ENCODE results near the gene CH25H.

Gene CH25H

DNA sequence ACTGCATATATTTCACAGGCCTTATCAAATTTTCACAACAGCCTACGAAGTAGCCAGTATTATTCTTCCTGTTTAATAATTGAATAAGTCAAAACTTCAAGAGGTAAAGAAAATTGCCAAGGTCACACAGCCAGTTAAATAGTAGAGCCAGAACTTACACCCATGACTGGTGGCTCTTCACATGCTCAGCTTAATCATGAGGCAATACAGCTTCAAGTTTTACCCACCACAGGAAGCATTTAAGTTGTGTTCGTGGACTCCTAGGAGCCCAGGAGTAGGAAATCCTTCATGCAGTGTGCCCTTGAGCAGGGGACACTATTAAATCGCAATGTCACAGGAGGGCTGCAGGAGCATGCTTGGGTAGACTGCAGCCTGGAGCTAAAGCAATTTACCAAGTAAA lies 33.4 kb upstream of the CH25H start:
- Mint-ChIP-seq H3K4me1 (peaks cover 6% of the 10 kb centered on the region), H3K9me3 (no peaks in the 10 kb centered on the region), H3K4me3 (no peak overlapping the region), H3K27me3 (no peaks in the 10 kb centered on the region), H3K27ac (no peak overlapping the region)
- DNase-seq (no peak), ATAC-seq (no peak)

- Mint-ChIP-seq H3K27ac (no peak overlapping the region), H3K4me3 (no peak overlapping the region), H3K9me3 (no peaks in the 10 kb centered on the region), H3K27me3 (no peaks in the 10 kb centered on the region), H3K4me1 (peaks cover 6% of the 10 kb centered on the region)
- peak; percentile 54 for ATAC-seq
- no peak for DNase-seq
These were observed 32.0 kb upstream of the CH25H start for GRCh38 chr10:89238956-89239644.

DNA sequence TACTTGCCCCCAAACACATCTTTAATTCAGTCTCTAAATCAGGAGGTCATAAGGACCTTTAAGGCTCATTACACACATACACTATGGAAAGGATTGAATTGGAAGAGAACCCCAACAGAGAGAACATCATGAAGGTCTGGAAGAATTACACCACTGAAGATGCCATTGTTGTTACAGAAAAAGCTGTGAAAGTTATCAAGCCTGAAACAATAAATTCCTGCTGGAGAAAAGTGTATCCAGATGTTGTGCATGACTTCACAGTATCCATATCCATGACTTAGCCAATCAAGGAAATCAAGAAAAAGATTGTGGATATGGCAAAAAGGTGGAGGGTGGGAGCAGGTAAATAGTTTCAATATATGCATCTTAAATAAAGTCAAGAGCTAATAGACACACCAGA lies 30.7 kb upstream of the CH25H start:
- Mint-ChIP-seq H3K27ac (no peak overlapping the region), H3K4me3 (no peak overlapping the region), H3K4me1 (peaks cover 3% of the 10 kb centered on the region), H3K27me3 (no peaks in the 10 kb centered on the region), H3K9me3 (no peaks in the 10 kb centered on the region)
- DNase-seq = no peak
- no peak for ATAC-seq

DNA sequence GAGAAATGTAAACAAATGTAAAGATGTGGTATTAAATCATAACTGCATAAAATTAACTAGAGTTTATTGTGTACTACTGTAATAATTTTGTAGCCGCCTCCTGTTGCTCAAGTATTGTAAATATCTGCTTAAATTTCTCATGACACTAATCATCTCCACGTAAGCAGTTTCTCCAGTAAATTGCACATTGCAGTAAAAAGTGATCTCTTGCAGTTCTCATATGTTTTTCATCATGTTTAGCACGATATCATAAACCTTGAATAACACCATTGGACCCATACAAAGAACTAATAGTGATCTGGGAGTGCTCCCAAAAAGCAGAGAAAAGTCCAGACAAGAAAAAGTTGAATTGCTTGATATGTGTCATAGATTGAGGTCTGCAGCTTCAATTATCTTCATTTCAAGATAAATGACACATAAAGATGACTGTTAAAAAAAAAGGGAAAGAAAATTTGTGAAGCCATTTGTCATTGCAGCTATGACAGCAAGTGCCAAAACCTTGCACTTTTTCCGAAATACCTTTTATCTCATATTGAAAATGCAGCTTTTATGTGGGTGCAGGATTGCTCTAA lies 29.2 kb upstream of the CH25H start:
- no peak for ATAC-seq
- Mint-ChIP-seq H3K9me3 (no peaks in the 10 kb centered on the region), H3K4me3 (no peak overlapping the region), H3K27ac (no peak overlapping the region), H3K27me3 (no peaks in the 10 kb centered on the region), H3K4me1 (no peaks in the 10 kb centered on the region)
- DNase-seq = no peak

- no peaks in the 10 kb centered on the region for H3K9me3 Mint-ChIP-seq
- DNase-seq (no peak), ATAC-seq (no peak)
- H3K27ac Mint-ChIP-seq = no peak overlapping the region
- H3K27me3 Mint-ChIP-seq = no peaks in the 10 kb centered on the region
- no peak overlapping the region for H3K4me3 Mint-ChIP-seq
- H3K4me1 Mint-ChIP-seq = no peaks in the 10 kb centered on the region
These were observed 28.1 kb upstream of the CH25H start for GRCh38 chr10:89235073-89235798.

DNA sequence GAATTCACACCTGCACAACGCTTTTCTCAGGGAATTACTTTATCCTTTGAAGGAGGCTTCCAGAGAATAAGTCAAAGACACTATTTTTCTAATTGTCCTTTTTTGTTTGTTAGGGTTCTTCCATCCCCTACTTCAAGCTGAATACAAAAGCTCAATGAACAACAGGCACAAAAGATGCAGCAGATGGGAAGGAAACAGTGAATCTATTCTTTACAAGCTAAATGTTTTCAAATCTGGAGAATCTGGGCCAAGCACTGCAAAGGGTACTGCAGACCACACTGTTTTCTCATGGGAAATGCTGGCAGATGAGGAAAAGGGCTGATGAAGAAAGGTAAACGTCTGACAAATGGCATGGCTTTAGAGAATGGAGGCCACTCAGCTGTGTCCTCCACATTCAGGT lies 25.9 kb upstream of the CH25H start:
- Mint-ChIP-seq H3K27ac (no peak overlapping the region), H3K4me1 (no peaks in the 10 kb centered on the region), H3K4me3 (no peak overlapping the region), H3K9me3 (no peaks in the 10 kb centered on the region), H3K27me3 (no peaks in the 10 kb centered on the region)
- DNase-seq = no peak
- ATAC-seq = no peak

- no peak for DNase-seq
- H3K27ac Mint-ChIP-seq = peak overlapping the region in 1 of 2 donors; percentile 6
- H3K4me1 Mint-ChIP-seq = peaks cover 14% of the 10 kb centered on the region
- no peak for ATAC-seq
- H3K27me3 Mint-ChIP-seq = no peaks in the 10 kb centered on the region
- H3K4me3 Mint-ChIP-seq = no peak overlapping the region
- H3K9me3 Mint-ChIP-seq = peaks cover 0 to 8% of the 10 kb centered on the region in 2 donors
These were observed 21.8 kb upstream of the CH25H start for GRCh38 chr10:89228962-89229361.

- no peak overlapping the region for H3K27ac Mint-ChIP-seq
- no peak overlapping the region for H3K4me3 Mint-ChIP-seq
- no peaks in the 10 kb centered on the region for H3K27me3 Mint-ChIP-seq
- ATAC-seq (no peak), DNase-seq (no peak)
- H3K9me3 Mint-ChIP-seq = peaks cover 0 to 8% of the 10 kb centered on the region in 2 donors
- H3K4me1 Mint-ChIP-seq = peaks cover 14% of the 10 kb centered on the region
These were observed 21.0 kb upstream of the CH25H start for GRCh38 chr10:89228146-89228545.

DNA sequence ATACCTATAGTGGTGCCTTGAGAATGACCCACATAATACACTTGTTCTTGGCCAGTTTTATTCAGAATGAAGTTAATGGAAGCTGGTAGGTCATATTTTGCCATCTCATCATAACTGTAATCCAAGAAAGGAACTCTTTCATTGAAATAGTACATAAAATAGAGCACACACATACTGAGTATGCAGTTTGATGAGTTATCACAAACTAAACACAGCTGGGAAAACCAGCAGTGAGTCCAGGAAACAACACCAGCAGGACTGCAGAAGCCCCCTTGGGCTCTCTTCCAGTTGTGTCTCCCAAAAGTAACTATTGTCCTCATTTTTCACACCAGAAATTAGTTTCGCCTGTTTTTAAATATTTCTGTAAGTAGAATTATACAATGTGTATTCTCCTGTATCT lies 19.8 kb upstream of the CH25H start:
- Mint-ChIP-seq H3K27me3 (no peaks in the 10 kb centered on the region), H3K4me3 (no peak overlapping the region), H3K9me3 (peaks cover 0 to 8% of the 10 kb centered on the region in 2 donors), H3K4me1 (peaks cover 14% of the 10 kb centered on the region), H3K27ac (no peak overlapping the region)
- ATAC-seq (no peak), DNase-seq (no peak)

GRCh38 chr10:89224739-89225443 lies 17.8 kb upstream of the CH25H start:
- Mint-ChIP-seq H3K9me3 (peaks cover 0 to 8% of the 10 kb centered on the region in 2 donors), H3K27ac (peak overlapping the region; percentile 40 to 75), H3K4me3 (peak overlapping the region; percentile 41 to 66), H3K4me1 (peaks cover 14% of the 10 kb centered on the region), H3K27me3 (no peaks in the 10 kb centered on the region)
- peak; percentile 69 for ATAC-seq
- DNase-seq = no peak

DNA sequence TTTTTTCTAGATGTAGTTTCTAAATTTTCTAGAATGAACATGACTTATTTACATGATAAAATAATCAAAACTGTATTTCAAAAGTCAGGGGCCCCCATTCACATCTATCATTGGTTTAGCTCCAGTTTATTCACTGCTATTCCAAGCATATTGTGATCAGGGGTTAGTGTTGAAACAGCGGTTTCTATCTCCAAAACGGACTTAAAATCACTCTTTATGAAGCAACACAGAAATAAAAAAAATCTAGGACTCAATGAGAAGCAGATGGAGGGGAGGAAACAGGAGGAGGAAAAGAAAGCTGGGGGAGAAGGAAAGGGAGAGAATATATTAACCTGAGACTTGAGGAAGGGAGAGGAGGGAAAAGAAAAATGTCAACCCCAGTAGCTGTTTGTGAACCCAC lies 14.8 kb upstream of the CH25H start:
- ATAC-seq = no peak
- H3K4me1 Mint-ChIP-seq = peaks cover 14% of the 10 kb centered on the region
- peaks cover 0 to 8% of the 10 kb centered on the region in 2 donors for H3K9me3 Mint-ChIP-seq
- H3K27me3 Mint-ChIP-seq = no peaks in the 10 kb centered on the region
- no peak for DNase-seq
- no peak overlapping the region for H3K27ac Mint-ChIP-seq
- no peak overlapping the region for H3K4me3 Mint-ChIP-seq

GRCh38 chr10:89219513-89220218 lies 12.5 kb upstream of the CH25H start:
- Mint-ChIP-seq H3K27ac (no peak overlapping the region), H3K4me1 (peaks cover 2% of the 10 kb centered on the region), H3K4me3 (no peak overlapping the region), H3K27me3 (no peaks in the 10 kb centered on the region), H3K9me3 (no peaks in the 10 kb centered on the region)
- ATAC-seq (no peak), DNase-seq (no peak)

- Mint-ChIP-seq H3K27me3 (no peaks in the 10 kb centered on the region), H3K4me3 (no peak overlapping the region)
- ATAC-seq = no peak
These were observed 10.2 kb upstream of the CH25H start for GRCh38 chr10:89217057-89217990.

GRCh38 chr10:89216056-89216455 lies 8.9 kb upstream of the CH25H start:
- no peak for ATAC-seq
- Mint-ChIP-seq H3K4me1 (no peaks in the 10 kb centered on the region), H3K27ac (no peak overlapping the region), H3K4me3 (no peak overlapping the region), H3K9me3 (no peaks in the 10 kb centered on the region), H3K27me3 (peaks cover 7% of the 10 kb centered on the region)
- DNase-seq = no peak

More at GRCh38 chr10:89217057-89217990, 10.2 kb upstream of the CH25H start:
- Mint-ChIP-seq H3K4me1 (no peaks in the 10 kb centered on the region), H3K9me3 (no peaks in the 10 kb centered on the region), H3K27ac (no peak overlapping the region)
- DNase-seq = peak; percentile 47 to 52

Data from stimulated activated naive CD8-positive, alpha-beta T cell treated with anti-CD3 and anti-CD28 coated beads, Interleukin-15, amount 100 ng/mL, for 72 hours (primary cell).